Neural crest cell (in vitro differentiated cells): ENCODE measurements around the gene FBLL1. TPM values are rescaled to one million over a fixed set of nuclear protein-coding genes. Genes with fewer than 3 reads are reported as not detected.
"Not testable (repeated sequence)": the region's sequence is repeated elsewhere in the genome, so short reads cannot be mapped to it uniquely, and the experiment has no call there.

Experiments
- DNase-seq: peaks from one replicate; pipeline ENCODE4 v3.0.0; 2021; ENCODE audit warnings: low read depth, mixed read lengths, low spot score
- H3K27ac Mint-ChIP-seq: one replicate; pipeline ENCODE4 v1.8.0; 2021; ENCODE audit warnings: mild to moderate bottlenecking, mixed read lengths; ENCODE audit not compliant: unreplicated experiment
- H3K27me3 Mint-ChIP-seq: 2 replicates; pipeline ENCODE4 v1.8.0; 2021; ENCODE audit warnings: low read depth, mild to moderate bottlenecking, mixed read lengths
- H3K36me3 Mint-ChIP-seq: 2 replicates; pipeline ENCODE4 v1.8.0; 2021; ENCODE audit warnings: low read depth, mild to moderate bottlenecking, mixed read lengths
- H3K4me1 Mint-ChIP-seq: 2 replicates; pipeline ENCODE4 v1.8.0; 2021; ENCODE audit warnings: mixed read lengths
- H3K4me3 Mint-ChIP-seq: one replicate; pipeline ENCODE4 v1.8.0; 2021; ENCODE audit warnings: mild to moderate bottlenecking, mixed read lengths
- H3K9me3 Mint-ChIP-seq: 2 replicates; pipeline ENCODE4 v1.8.0; 2021; ENCODE audit warnings: mixed read lengths
- total RNA-seq: library from RNA; stranded (reverse); gene quantifications from 2 replicates; pipeline ENCODE4 v1.2.1, GENCODE V29; 2021
- TF ChIP-seq, protein P1 (sequence below): fragments of 200-600 bp; sonication (generic); conservative IDR thresholded peaks from 2 replicates; pipeline ENCODE4 v1.5.0; 2021; ENCODE audit warnings: antibody characterized with exemption, mild to moderate bottlenecking

FBLL1 gene
- total RNA-seq, 1 donor from 2014 or later = 7.3 TPM

DNA sequence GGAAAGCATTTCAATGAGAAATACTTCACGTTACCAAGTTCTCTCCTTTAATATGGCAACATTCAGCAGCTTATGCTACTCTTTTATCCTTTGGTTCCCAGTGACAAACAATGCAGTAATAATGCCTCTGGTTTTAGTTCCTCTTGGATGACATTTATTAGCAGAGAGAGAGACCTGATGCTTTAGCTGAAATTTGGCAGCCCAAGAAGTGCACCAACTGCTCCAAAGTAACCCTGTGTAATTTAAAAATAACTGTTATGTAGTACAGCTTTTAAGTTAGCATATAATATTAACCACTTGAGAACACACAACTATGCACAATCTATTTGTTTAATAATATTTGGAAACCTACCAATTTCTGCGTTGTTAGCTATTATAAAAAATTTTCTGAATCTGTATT, 28.3 kb downstream of the FBLL1 start:
- no peaks in the 10 kb centered on the region for H3K4me1 Mint-ChIP-seq
- TF ChIP-seq, protein P1, sequence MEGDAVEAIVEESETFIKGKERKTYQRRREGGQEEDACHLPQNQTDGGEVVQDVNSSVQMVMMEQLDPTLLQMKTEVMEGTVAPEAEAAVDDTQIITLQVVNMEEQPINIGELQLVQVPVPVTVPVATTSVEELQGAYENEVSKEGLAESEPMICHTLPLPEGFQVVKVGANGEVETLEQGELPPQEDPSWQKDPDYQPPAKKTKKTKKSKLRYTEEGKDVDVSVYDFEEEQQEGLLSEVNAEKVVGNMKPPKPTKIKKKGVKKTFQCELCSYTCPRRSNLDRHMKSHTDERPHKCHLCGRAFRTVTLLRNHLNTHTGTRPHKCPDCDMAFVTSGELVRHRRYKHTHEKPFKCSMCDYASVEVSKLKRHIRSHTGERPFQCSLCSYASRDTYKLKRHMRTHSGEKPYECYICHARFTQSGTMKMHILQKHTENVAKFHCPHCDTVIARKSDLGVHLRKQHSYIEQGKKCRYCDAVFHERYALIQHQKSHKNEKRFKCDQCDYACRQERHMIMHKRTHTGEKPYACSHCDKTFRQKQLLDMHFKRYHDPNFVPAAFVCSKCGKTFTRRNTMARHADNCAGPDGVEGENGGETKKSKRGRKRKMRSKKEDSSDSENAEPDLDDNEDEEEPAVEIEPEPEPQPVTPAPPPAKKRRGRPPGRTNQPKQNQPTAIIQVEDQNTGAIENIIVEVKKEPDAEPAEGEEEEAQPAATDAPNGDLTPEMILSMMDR = no peak
- peaks cover 33% of the 10 kb centered on the region for H3K36me3 Mint-ChIP-seq
- H3K27me3 Mint-ChIP-seq = no peaks in the 10 kb centered on the region
- no peaks in the 10 kb centered on the region for H3K9me3 Mint-ChIP-seq
- H3K4me3 Mint-ChIP-seq = no peak overlapping the region
- DNase-seq = no peak
- H3K27ac Mint-ChIP-seq = no peak overlapping the region

DNA sequence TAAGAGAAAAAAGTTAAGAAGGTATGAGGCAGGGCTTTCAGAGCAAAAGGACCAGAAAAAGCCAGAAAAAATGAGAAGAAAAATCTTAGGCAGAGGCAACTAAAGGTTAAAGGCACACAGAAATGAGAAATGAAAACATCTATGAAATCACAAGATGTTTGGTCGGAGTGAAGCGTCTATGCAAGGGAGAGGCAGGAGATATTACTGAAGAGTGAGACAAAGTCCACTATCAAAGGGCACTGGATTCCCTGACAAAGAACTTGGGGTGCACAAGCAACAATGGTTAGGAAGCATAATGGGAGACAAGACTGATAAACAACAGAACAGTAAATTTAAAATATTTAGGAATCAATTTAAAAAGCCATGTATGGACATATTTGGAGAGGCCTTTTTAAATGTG, 33.2 kb downstream of the FBLL1 start:
- H3K36me3 Mint-ChIP-seq = peaks cover 13% of the 10 kb centered on the region

DNA sequence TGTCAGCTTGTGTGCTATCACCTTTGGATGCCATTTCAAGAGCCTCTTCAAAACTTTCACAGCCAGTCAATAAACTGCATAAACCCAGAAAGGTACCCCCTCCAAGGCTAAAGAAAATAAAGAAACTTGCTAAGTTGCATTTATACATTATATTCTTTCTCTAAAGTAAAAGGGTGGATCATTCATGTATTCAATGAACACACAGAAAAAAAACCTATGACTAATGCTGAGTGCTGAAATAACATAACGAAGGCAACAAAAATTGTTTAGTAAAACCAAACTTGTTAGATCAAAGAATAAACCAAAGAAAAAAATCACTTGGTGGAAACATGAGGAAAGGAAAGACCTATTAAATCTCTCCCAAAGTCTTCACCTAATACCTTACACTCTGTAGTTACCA, 34.9 kb downstream of the FBLL1 start:
- no peak for DNase-seq
- Mint-ChIP-seq H3K36me3 (peaks cover 16% of the 10 kb centered on the region), H3K27ac (no peak overlapping the region), H3K9me3 (no peaks in the 10 kb centered on the region), H3K27me3 (no peaks in the 10 kb centered on the region), H3K4me1 (no peaks in the 10 kb centered on the region), H3K4me3 (no peak overlapping the region)
- TF ChIP-seq, protein P1 = no peak

More for the DNA sequence above, 33.2 kb downstream of the FBLL1 start:
- Mint-ChIP-seq H3K4me3 (no peak overlapping the region), H3K27ac (no peak overlapping the region), H3K4me1 (no peaks in the 10 kb centered on the region), H3K27me3 (no peaks in the 10 kb centered on the region), H3K9me3 (no peaks in the 10 kb centered on the region)
- TF ChIP-seq, protein P1 = no peak
- no peak for DNase-seq

DNA sequence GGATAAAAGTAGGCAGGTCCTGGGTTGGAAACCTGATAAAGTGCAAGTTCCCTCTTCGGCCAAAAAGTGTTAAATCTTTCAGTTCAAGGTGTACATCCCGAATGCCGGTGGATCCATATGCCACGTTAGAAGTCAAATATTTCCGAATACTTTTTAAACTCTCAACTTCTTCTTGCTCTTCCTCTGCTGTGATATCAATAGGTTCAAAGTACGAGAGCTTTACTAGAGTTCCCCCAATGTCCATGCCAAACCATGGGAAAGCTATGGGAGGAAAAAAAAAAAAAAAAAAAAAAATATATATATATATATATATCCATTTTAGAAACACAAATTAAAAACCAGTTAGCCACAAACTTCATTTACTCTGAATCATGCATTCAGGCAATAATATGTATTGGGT, 39.6 kb downstream of the FBLL1 start:
- peaks cover 14% of the 10 kb centered on the region for H3K4me1 Mint-ChIP-seq
- peaks cover 23% of the 10 kb centered on the region for H3K36me3 Mint-ChIP-seq
- TF ChIP-seq, protein P1 = no peak
- DNase-seq = no peak
- H3K4me3 Mint-ChIP-seq = no peak overlapping the region
- H3K27me3 Mint-ChIP-seq = no peaks in the 10 kb centered on the region
- no peaks in the 10 kb centered on the region for H3K9me3 Mint-ChIP-seq
- H3K27ac Mint-ChIP-seq = no peak overlapping the region

DNA sequence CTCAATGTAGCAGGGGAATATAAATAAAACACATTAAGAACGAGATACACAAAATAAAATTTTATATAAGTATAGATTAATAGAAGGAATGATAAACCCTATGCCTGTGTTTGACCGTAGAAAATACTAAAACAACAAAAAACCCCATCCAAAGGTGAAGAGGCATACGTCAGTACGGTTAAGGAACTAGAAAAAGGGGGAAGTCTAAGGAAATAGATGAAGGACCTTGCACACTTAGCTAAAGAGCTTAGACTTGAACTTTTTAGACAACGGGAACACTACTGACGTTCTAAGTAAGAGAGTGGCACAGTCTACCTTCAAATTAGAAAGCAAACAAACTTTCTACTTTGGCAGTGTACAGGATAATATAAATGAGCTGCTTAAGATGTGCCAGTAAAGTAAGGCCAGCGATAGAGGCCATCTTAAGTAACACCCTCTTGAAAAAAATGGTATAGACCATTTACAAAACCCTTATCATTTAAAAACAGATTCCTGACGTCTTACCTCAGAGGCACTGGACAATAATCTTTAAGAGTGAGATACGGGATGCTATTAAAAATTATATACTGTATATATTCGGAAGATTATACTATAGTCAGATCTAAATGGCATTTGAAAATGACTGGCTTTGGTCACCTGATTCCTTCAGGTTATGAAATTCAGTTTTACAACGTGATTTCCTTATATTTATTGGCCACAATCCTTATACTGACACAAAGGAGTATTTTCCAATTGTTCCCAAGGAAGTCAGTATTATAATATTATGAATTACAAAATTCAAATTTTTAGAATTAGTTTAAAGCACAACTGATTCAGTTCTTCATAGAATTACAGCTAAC, 41.6 kb downstream of the FBLL1 start:
- no peak for DNase-seq
- H3K27me3 Mint-ChIP-seq = no peaks in the 10 kb centered on the region
- H3K4me3 Mint-ChIP-seq = no peak overlapping the region
- H3K27ac Mint-ChIP-seq = no peak overlapping the region
- peaks cover 20% of the 10 kb centered on the region for H3K4me1 Mint-ChIP-seq
- TF ChIP-seq, protein P1 = no peak
- H3K9me3 Mint-ChIP-seq = peaks cover 2% of the 10 kb centered on the region
- H3K36me3 Mint-ChIP-seq = peaks cover 27% of the 10 kb centered on the region

DNA sequence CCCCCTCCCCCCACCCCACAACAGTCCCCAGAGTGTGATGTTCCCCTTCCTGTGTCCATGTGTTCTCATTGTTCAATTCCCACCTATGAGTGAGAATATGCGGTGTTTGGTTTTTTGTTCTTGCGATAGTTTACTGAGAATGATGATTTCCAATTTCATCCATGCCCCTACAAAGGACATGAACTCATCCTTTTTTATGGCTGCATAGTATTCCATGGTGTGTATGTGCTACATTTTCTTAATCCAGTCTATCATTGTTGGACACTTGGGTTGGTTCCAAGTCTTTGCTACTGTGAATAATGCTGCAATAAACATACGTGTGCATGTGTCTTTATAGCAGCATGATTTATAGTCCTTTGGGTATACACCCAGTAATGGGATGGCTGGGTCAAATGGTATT, 44.6 kb downstream of the FBLL1 start:
- H3K27me3 Mint-ChIP-seq, H3K4me3 Mint-ChIP-seq, H3K9me3 Mint-ChIP-seq, H3K27ac Mint-ChIP-seq, DNase-seq: not testable (repeated sequence)
- Mint-ChIP-seq H3K36me3 (peaks cover 27% of the 10 kb centered on the region), H3K4me1 (peaks cover 47% of the 10 kb centered on the region)

DNA sequence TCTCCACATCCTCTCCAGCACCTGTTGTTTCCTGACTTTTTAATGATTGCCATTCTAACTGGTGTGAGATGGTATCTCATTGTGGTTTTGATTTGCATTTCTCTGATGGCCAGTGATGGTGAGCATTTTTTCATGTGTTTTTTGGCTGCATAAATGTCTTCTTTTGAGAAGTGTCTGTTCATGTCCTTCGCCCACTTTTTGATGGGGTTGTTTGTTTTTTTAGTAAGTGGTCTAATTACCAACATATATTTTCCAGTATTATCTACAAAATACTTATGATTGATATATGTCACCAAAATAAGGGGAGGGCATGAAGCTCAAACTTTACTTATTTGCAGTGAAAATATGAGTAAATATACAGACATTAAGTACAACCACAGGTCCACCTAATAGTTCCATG, 45.1 kb downstream of the FBLL1 start:
- H3K9me3 Mint-ChIP-seq, H3K27me3 Mint-ChIP-seq, DNase-seq, H3K4me3 Mint-ChIP-seq, H3K27ac Mint-ChIP-seq: not testable (repeated sequence)
- H3K36me3 Mint-ChIP-seq = peaks cover 27% of the 10 kb centered on the region
- H3K4me1 Mint-ChIP-seq = peaks cover 47% of the 10 kb centered on the region
